GM21360 (cell line): ENCODE data around the gene PRKD2.

Experiments used
- ATAC-seq: cut with Tn5 transposase; IDR thresholded peaks from one replicate; pipeline ENCODE4 v1.9.1; 2021; ENCODE audit warnings: mild to moderate bottlenecking, moderate library complexity; ENCODE audit not compliant: unreplicated experiment

Gene PRKD2

GRCh38 chr19:46725036-46725820 lies 8.3 kb upstream of the PRKD2 start:
- ATAC-seq, result no peak

- no peak for ATAC-seq
These were observed 7.6 kb upstream of the PRKD2 start for GRCh38 chr19:46724468-46724867.

- ATAC-seq, result no peak
These were observed 6.6 kb upstream of the PRKD2 start for GRCh38 chr19:46723471-46723870.

GRCh38 chr19:46723023-46723461 lies 6.1 kb upstream of the PRKD2 start:
- ATAC-seq, result no peak

DNA sequence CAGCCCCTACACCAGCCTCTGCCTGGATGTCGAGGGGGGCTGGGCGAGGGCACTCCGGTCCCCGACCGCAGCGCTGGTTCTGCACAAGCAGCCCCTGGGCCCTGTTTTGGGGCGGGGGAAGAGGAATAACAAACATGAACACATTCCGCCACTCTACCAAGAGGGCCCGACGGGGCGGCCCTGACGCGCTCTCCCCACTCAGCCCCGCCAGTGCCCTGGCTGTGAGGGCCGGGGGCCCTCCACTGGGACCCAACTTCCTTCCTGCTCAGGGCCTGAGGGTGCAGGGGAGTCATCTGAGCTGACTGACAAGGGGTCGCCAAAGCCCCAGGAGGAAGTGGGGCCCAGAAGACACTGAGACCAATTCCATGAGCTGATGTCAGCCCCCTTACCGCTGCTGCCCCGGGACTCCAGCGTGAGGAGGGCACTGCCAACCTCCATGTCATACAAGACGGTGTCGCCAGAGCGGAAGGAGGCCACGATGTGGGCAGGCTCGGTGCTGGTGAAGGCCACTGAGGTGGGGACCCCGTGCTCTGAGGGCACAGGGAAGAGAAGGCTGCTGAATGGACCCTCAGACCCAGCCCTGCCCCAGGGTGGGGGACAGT lies 5.6 kb upstream of the PRKD2 start:
- no peak for ATAC-seq

DNA sequence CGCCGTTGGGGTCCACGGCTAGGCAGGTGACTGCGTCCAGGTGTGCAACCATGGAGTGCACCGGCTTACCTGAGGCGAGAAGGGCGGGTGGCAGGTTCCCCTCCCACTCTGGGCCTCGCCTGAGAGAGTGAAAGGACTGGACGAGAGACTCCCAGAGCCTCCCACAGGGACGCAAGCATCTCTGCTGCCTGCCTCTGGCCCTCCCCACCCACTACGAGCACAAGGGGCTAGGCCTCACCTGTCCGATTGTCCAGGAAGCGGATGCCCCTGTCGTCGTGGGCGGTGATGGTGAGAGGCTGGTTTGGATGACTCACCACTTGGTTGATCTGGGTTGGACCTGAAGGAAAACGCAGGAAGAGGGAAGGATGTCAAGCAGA lies 5.1 kb upstream of the PRKD2 start:
- ATAC-seq, result no peak

- no peak for ATAC-seq
These were observed 4.5 kb upstream of the PRKD2 start for GRCh38 chr19:46721269-46722003.

GRCh38 chr19:46720503-46721239 lies 3.8 kb upstream of the PRKD2 start:
- ATAC-seq, result no peak

GRCh38 chr19:46719629-46720502 lies 3.0 kb upstream of the PRKD2 start:
- no peak for ATAC-seq

GRCh38 chr19:46718934-46719622 lies 2.2 kb upstream of the PRKD2 start:
- no peak for ATAC-seq

DNA sequence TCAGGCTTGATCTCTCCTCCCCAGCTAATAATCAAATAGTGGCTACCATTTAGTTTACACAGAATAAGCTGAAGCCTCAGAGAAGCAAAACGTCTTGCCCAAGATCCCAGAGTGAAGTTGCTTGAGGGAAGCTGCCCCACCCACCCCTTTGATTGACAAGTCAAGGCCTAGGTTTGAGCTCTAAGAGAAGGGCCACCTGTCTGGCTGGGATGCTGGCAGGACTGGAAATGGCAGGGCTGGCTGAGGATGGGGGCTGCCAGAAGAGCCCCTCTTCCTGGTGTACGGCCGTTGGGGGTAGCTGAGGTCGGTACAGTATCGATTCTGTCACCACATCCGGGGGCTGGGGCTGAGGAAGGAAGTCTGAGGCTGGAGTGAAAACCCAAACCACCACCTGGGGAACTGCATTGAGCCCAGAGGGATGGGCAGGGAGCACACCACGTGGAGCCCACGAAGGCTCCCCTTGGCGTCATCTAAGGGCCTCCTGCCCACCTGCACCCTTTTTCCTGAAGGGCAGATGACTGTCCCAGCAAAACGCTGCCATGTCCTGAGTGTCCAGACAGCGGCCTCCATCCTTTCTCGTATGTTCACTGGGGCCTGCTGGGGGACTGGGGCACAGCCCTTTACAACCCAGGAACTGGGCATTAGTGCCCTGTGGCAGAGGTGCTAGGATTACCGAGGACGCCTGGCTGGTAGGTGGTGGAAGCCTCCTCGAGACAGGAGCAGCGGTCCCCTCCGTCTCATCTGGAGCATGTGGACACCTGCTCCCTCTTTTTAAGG lies 1.4 kb upstream of the PRKD2 start:
- ATAC-seq, result no peak

- no peak for ATAC-seq
These were observed 816 bp upstream of the PRKD2 start for GRCh38 chr19:46717716-46718143.

- no peak for ATAC-seq
These were observed 261 bp downstream of the PRKD2 start for GRCh38 chr19:46716672-46717033.

DNA sequence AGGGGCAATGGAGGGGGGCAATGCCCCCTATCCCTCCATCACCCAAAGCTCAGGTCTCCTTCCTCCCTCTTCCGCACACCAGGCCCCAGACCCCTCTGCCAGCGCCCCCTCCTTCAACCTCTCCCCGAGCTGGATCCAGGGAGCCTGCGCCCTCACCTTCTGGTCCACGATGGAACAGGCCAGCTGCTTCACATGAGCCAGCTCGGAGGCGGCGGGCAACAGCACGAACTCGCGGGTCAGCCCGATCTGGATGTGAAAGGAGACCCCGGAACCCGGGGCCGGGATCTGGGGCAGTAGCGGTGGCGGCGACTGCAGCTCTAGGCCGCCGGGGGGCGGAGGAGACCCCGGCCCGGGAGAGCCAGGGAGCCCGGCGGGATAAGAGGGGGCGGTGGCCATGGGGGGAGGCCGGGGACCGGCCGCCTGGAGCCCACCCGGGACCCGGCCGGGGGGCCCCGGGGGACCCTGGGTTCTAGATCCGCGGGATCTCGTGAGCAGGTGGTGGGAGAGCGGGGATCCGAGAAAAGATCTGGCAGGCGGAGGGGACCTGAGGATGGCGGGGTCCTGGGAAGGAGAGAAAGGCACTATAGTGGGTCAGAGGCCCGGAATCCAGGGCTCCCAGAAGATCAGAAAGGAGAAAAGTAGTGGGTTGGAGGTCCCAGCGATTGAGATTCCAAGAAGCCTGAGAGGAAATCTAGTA lies 791 bp downstream of the PRKD2 start:
- ATAC-seq, result no peak

GRCh38 chr19:46715620-46715974 lies 1.3 kb downstream of the PRKD2 start:
- no peak for ATAC-seq

DNA sequence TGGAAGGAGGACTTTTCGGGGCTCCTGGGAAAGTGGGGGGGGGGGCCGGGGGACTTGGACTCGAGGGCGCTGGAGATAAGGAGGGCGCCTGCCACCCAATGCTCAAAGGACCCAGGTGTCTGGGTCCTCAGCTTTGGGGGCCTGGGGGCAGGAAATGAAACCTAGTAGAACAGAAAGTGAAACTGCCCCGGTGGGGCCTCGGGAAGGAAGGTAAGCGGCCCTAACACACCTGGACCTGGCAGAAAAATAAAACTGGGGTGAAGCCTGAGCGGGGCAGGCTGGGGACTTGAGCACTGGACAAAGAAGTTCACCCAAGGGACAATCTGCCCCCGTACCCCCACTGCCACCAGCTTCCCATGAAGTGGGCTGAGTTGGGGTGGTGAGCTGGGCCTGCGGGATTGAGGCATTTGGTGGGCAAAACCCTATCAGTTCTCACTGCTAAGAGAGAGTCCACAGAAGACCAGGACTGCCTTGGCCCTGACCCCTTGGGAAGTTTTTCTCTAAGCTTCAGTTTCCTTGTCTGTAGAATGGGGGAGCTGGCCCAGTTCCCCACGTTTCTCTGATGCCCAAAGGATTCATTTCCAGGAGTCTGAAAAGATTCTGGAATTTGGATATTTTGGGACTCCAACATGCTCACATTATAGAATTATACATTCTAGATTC lies 2.3 kb downstream of the PRKD2 start:
- no peak for ATAC-seq

GRCh38 chr19:46713781-46714443 lies 3.0 kb downstream of the PRKD2 start:
- ATAC-seq, result no peak
